Mesothelial cell of epicardium (in vitro differentiated cells): ENCODE results near the gene IMPA2. TPM values are rescaled to one million over a fixed set of nuclear protein-coding genes. Genes with fewer than 3 reads are reported as not detected.

Source experiments
- DNase-seq, 2 experiments: peaks; one replicate each; pipeline ENCODE4 v3.0.0; 2021; ENCODE audit warnings: low spot score in 2 of 2; ENCODE audit not compliant: unreplicated experiment in 2 of 2
- H3K27ac Mint-ChIP-seq: 2 replicates; pipeline ENCODE4 v1.8.0; 2021; ENCODE audit warnings: mixed read lengths
- H3K27me3 Mint-ChIP-seq: 2 replicates; pipeline ENCODE4 v1.8.0; 2021; ENCODE audit warnings: low read depth, mixed read lengths
- H3K36me3 Mint-ChIP-seq: 2 replicates; pipeline ENCODE4 v1.8.0; 2021; ENCODE audit warnings: mixed read lengths
- H3K4me1 Mint-ChIP-seq: 2 replicates; pipeline ENCODE4 v1.8.0; 2021; ENCODE audit warnings: mixed read lengths
- H3K4me3 Mint-ChIP-seq: 2 replicates; pipeline ENCODE4 v1.8.0; 2021; ENCODE audit warnings: mild to moderate bottlenecking, moderate library complexity, mixed read lengths
- H3K9me3 Mint-ChIP-seq: 2 replicates; pipeline ENCODE4 v1.8.0; 2021; ENCODE audit warnings: mixed read lengths
- CTCF ChIP-seq: fragments of 200-600 bp; sonication (generic); IDR thresholded peaks from one replicate; pipeline ENCODE4 v1.5.0; 2021; ENCODE audit warnings: antibody characterized with exemption; ENCODE audit not compliant: unreplicated experiment
- total RNA-seq: library from RNA; stranded (reverse); gene quantifications from 3 replicates; pipeline ENCODE4 v1.2.1, GENCODE V29; 2021

IMPA2 gene
- total RNA-seq, 1 donor from 2014 or later = 30.6 TPM

GRCh38 chr18:11983592-11983991 is 2.3 kb downstream of the IMPA2 start:
- Mint-ChIP-seq H3K27me3 (no peaks in the 10 kb centered on the region), H3K4me1 (peaks cover 32% of the 10 kb centered on the region), H3K9me3 (no peaks in the 10 kb centered on the region), H3K36me3 (no peaks in the 10 kb centered on the region), H3K4me3 (no peak overlapping the region), H3K27ac (no peak overlapping the region)
- no peak for TF ChIP-seq CTCF
- DNase-seq = no peak

GRCh38 chr18:11984091-11984490 is 2.8 kb downstream of the IMPA2 start:
- Mint-ChIP-seq H3K4me1 (peaks cover 29% of the 10 kb centered on the region), H3K36me3 (no peaks in the 10 kb centered on the region), H3K27me3 (no peaks in the 10 kb centered on the region), H3K27ac (no peak overlapping the region), H3K9me3 (no peaks in the 10 kb centered on the region), H3K4me3 (no peak overlapping the region)
- no peak for TF ChIP-seq CTCF
- no peak for DNase-seq

- Mint-ChIP-seq H3K9me3 (no peaks in the 10 kb centered on the region), H3K4me3 (no peak overlapping the region), H3K4me1 (peaks cover 29% of the 10 kb centered on the region), H3K27ac (no peak overlapping the region), H3K36me3 (no peaks in the 10 kb centered on the region), H3K27me3 (no peaks in the 10 kb centered on the region)
- DNase-seq = no peak
- no peak for TF ChIP-seq CTCF
Measured at GRCh38 chr18:11985586-11985985, 4.3 kb downstream of the IMPA2 start.

GRCh38 chr18:11986061-11986460 is 4.8 kb downstream of the IMPA2 start:
- Mint-ChIP-seq H3K27ac (no peak overlapping the region), H3K27me3 (no peaks in the 10 kb centered on the region), H3K36me3 (no peaks in the 10 kb centered on the region), H3K4me3 (no peak overlapping the region), H3K4me1 (peaks cover 34% of the 10 kb centered on the region), H3K9me3 (no peaks in the 10 kb centered on the region)
- no peak for TF ChIP-seq CTCF
- no peak for DNase-seq

GRCh38 chr18:11987527-11987926 is 6.2 kb downstream of the IMPA2 start:
- DNase-seq = no peak
- H3K4me3 Mint-ChIP-seq = no peak overlapping the region
- TF ChIP-seq CTCF = no peak
- no peaks in the 10 kb centered on the region for H3K9me3 Mint-ChIP-seq
- H3K27ac Mint-ChIP-seq = no peak overlapping the region
- peaks cover 27% of the 10 kb centered on the region for H3K4me1 Mint-ChIP-seq
- no peaks in the 10 kb centered on the region for H3K27me3 Mint-ChIP-seq
- no peaks in the 10 kb centered on the region for H3K36me3 Mint-ChIP-seq

GRCh38 chr18:11989174-11989573 is 7.9 kb downstream of the IMPA2 start:
- no peak for TF ChIP-seq CTCF
- DNase-seq = no peak
- no peaks in the 10 kb centered on the region for H3K27me3 Mint-ChIP-seq
- no peaks in the 10 kb centered on the region for H3K36me3 Mint-ChIP-seq
- no peaks in the 10 kb centered on the region for H3K9me3 Mint-ChIP-seq
- H3K4me3 Mint-ChIP-seq = no peak overlapping the region
- H3K27ac Mint-ChIP-seq = peak overlapping the region; percentile 47
- peaks cover 19% of the 10 kb centered on the region for H3K4me1 Mint-ChIP-seq
